Esophagus (tissue), 2 donors: Measurements from ENCODE around the gene UROS. TPM values are rescaled to one million over a fixed set of nuclear protein-coding genes. Genes with fewer than 3 reads are reported as not detected.

ENCODE experiments used
- H3K27ac ChIP-seq, 2 donors: one replicate each; pipeline ENCODE4 v1.5.1; 2013; ENCODE audit warnings: low read depth in 2 of 2, mild to moderate bottlenecking in 2 of 2, inconsistent platforms in 1 of 2, low read length in 1 of 2, moderate library complexity in 1 of 2
- H3K27me3 ChIP-seq, 2 donors: one replicate each; pipeline ENCODE4 v1.6.1; 2013; ENCODE audit warnings: low read length in 2 of 2, control low read depth in 1 of 2, mild to moderate bottlenecking in 1 of 2; ENCODE audit not compliant: insufficient read depth in 2 of 2, control insufficient read depth in 1 of 2
- H3K36me3 ChIP-seq, 2 donors: one replicate each; pipeline ENCODE4 v1.6.1; 2013; ENCODE audit warnings: low read length in 1 of 2; ENCODE audit not compliant: control insufficient read depth in 2 of 2, insufficient read depth in 2 of 2
- H3K4me1 ChIP-seq, 2 donors: one replicate each; pipeline ENCODE4 v1.6.1; 2013; ENCODE audit warnings: low read length in 1 of 2; ENCODE audit not compliant: control insufficient read depth in 2 of 2, insufficient read depth in 2 of 2
- H3K4me3 ChIP-seq, 2 donors: one replicate each; pipeline ENCODE4 v1.5.1; 2013; ENCODE audit warnings: low read length in 2 of 2, mild to moderate bottlenecking in 2 of 2, low read depth in 1 of 2, moderate library complexity in 1 of 2
- H3K9me3 ChIP-seq, 2 donors: one replicate each; pipeline ENCODE4 v1.6.1; 2013; ENCODE audit warnings: mild to moderate bottlenecking in 2 of 2, low read depth in 1 of 2, low read length in 1 of 2, moderate library complexity in 1 of 2; ENCODE audit not compliant: control insufficient read depth in 2 of 2, insufficient read depth in 1 of 2
- WGBS, 2 donors: extraction: QIAGEN DNeasy Blood & Tissue Kit; methylation state at CpG; one replicate each; pipeline ENCODE4 v1.1.7; 2013; 5-methylcytosine and 5-hydroxymethylcytosine counted together
- polyA plus RNA-seq, 2 donors: library from polyadenylated mRNA; stranded (reverse); fragments of 200-250 nt; gene quantifications; one replicate each; pipeline ENCODE4 v1.2.3, GENCODE V29; 2013
- donor health status: healthy with polysubstance abuse.
- donor health status: Bipolar disorder and iron deficiency.

UROS gene
- polyA plus RNA-seq, 2 donors, result 16.8 to 23.6 TPM

DNA sequence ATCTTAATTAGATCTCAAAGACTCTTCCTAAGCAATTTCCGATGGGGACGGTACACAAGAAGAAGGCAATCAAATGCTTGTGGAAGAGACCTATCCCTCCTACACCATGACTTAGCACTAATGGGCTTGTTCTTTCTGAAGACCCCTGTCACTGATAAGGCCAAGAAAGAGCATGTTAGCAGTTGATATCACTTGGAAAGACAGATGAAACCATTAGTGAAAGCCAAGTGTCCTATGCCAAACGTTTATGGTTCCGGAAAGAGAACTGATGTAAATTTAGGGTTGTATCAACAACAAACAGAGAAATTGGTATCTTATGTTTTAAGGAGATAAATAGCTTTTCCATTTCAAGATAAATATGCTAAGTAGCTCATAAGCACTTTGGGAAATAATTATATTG lies 6.5 kb downstream of the UROS start:
- Histone ChIP-seq H3K4me1 (no peaks in the 10 kb centered on the region), H3K27ac (no peak overlapping the region), H3K4me3 (no peak overlapping the region), H3K36me3 (peaks cover 6 to 7% of the 10 kb centered on the region in 2 donors), H3K9me3 (no peaks in the 10 kb centered on the region), H3K27me3 (no peaks in the 10 kb centered on the region)
- 86 to 88% methylated on average over 4 of the region's 4 CpGs for WGBS, 2 donors

GRCh38 chr10:125815764-125816163 lies 7.3 kb downstream of the UROS start:
- Histone ChIP-seq H3K4me3 (no peak overlapping the region), H3K36me3 (peaks cover 6 to 7% of the 10 kb centered on the region in 2 donors), H3K9me3 (no peaks in the 10 kb centered on the region), H3K4me1 (no peaks in the 10 kb centered on the region), H3K27ac (no peak overlapping the region), H3K27me3 (no peaks in the 10 kb centered on the region)
- WGBS, 2 donors, result 0 to 38% methylated on average over 1 of the region's 1 CpG

GRCh38 chr10:125812128-125812750 lies 10.8 kb downstream of the UROS start:
- WGBS, 2 donors, result 79 to 92% methylated on average over 1 of the region's 1 CpG
- Histone ChIP-seq H3K4me1 (no peaks in the 10 kb centered on the region), H3K27me3 (no peaks in the 10 kb centered on the region), H3K4me3 (no peak overlapping the region), H3K27ac (no peak overlapping the region), H3K9me3 (no peaks in the 10 kb centered on the region), H3K36me3 (peaks cover 12 to 14% of the 10 kb centered on the region in 2 donors)

- no peak overlapping the region for H3K27ac ChIP-seq
- no peak overlapping the region for H3K4me3 ChIP-seq
- H3K4me1 ChIP-seq, result no peaks in the 10 kb centered on the region
- peaks cover 12 to 14% of the 10 kb centered on the region in 2 donors for H3K36me3 ChIP-seq
- H3K9me3 ChIP-seq, result no peaks in the 10 kb centered on the region
- H3K27me3 ChIP-seq, result no peaks in the 10 kb centered on the region
- 74 to 89% methylated on average over 1 of the region's 1 CpG for WGBS, 2 donors
Observed at GRCh38 chr10:125811251-125811650, 11.8 kb downstream of the UROS start.

DNA sequence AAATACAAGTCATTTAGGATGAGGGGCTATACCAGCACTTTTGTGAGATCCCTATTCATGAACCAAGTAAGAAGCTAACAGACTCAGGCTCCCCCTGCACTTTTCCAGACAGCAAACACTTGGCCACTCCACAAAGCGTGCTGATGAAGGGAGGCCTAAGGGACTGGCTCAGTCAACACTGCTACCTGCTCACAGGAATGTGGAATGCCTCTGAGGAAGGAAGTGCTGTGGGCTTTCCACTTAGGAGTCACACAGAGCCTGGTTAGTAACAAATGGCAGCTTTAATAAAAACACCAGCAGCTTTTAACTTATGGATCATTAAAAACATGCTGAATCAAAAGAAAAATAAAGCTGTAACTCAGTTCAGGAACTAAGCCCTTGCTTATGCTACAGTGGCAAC lies 15.0 kb downstream of the UROS start:
- Histone ChIP-seq H3K4me1 (no peaks in the 10 kb centered on the region), H3K27me3 (no peaks in the 10 kb centered on the region), H3K4me3 (no peak overlapping the region), H3K36me3 (peaks cover 8 to 15% of the 10 kb centered on the region in 2 donors), H3K9me3 (no peaks in the 10 kb centered on the region), H3K27ac (no peak overlapping the region)
- 76 to 92% methylated on average over 1 of the region's 1 CpG for WGBS, 2 donors

DNA sequence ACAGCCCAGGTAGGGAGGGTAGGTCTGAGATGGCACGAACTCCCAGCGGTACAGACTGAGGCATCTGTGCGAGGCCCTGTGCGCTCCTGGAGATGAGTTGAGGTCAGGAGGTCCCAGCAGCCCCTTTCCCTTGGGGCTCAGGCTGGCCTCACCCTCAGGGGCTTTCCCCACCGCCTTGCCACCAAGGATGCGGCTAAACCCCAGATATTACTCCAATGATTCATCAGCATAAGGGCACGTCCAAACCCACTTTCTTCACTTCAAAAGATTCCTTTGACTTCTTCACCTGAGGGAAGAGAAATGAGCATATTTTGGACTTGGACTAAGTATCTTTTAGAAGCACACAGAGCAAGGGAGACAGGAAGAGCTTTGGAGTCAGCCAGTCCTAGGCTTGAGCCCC lies 20.3 kb downstream of the UROS start:
- Histone ChIP-seq H3K9me3 (no peaks in the 10 kb centered on the region), H3K36me3 (peaks cover 8 to 24% of the 10 kb centered on the region in 2 donors), H3K27ac (no peak overlapping the region), H3K27me3 (no peaks in the 10 kb centered on the region), H3K4me3 (no peak overlapping the region), H3K4me1 (peaks cover 0 to 2% of the 10 kb centered on the region in 2 donors)
- WGBS, 2 donors, result 80 to 87% methylated on average over 7 of the region's 7 CpGs

GRCh38 chr10:125802131-125802530 lies 20.9 kb downstream of the UROS start:
- Histone ChIP-seq H3K9me3 (no peaks in the 10 kb centered on the region), H3K4me3 (no peak overlapping the region), H3K36me3 (peaks cover 8 to 27% of the 10 kb centered on the region in 2 donors), H3K4me1 (peaks cover 0 to 2% of the 10 kb centered on the region in 2 donors), H3K27ac (no peak overlapping the region), H3K27me3 (no peaks in the 10 kb centered on the region)
- WGBS, 2 donors, result 65 to 83% methylated on average over 5 of the region's 5 CpGs

- Histone ChIP-seq H3K4me3 (no peak overlapping the region), H3K27me3 (no peaks in the 10 kb centered on the region), H3K4me1 (peaks cover 0 to 2% of the 10 kb centered on the region in 2 donors), H3K27ac (no peak overlapping the region), H3K9me3 (no peaks in the 10 kb centered on the region), H3K36me3 (peaks cover 8 to 27% of the 10 kb centered on the region in 2 donors)
- 75 to 80% methylated on average over 1 of the region's 1 CpG for WGBS, 2 donors
Observed at GRCh38 chr10:125801574-125801973, 21.5 kb downstream of the UROS start.

- 93 to 94% methylated on average over 8 of the region's 8 CpGs for WGBS, 2 donors
- no peaks in the 10 kb centered on the region for H3K27me3 ChIP-seq
- H3K4me3 ChIP-seq, result no peak overlapping the region
- no peak overlapping the region for H3K27ac ChIP-seq
- H3K36me3 ChIP-seq, result peaks cover 8 to 25% of the 10 kb centered on the region in 2 donors
- peaks cover 0 to 2% of the 10 kb centered on the region in 2 donors for H3K4me1 ChIP-seq
- H3K9me3 ChIP-seq, result no peaks in the 10 kb centered on the region
Observed at GRCh38 chr10:125799451-125800182, 23.4 kb downstream of the UROS start.
